HG03135 (cell line): ENCODE results near the gene LAMA3.

Experiments
- ATAC-seq: cut with Tn5 transposase; IDR thresholded peaks from one replicate; pipeline ENCODE4 v1.9.1; 2021; ENCODE audit warnings: mild to moderate bottlenecking, moderate library complexity; ENCODE audit not compliant: unreplicated experiment

LAMA3 gene

GRCh38 chr18:23990474-23991410, 301.5 kb downstream of the LAMA3 start:
- no peak for ATAC-seq

- ATAC-seq, result no peak
Measured at GRCh38 chr18:23992089-23992940, 303.1 kb downstream of the LAMA3 start.

- ATAC-seq, result no peak
Measured at GRCh38 chr18:23992941-23993280, 303.7 kb downstream of the LAMA3 start.

- no peak for ATAC-seq
Measured at GRCh38 chr18:23994361-23994902, 305.2 kb downstream of the LAMA3 start.

- no peak for ATAC-seq
Measured at GRCh38 chr18:23995180-23995579, 305.9 kb downstream of the LAMA3 start.

GRCh38 chr18:23998018-23998417, 308.8 kb downstream of the LAMA3 start:
- no peak for ATAC-seq

- no peak for ATAC-seq
Measured at GRCh38 chr18:23998820-23999219, 309.6 kb downstream of the LAMA3 start.

- no peak for ATAC-seq
Measured at GRCh38 chr18:24000613-24001490, 311.6 kb downstream of the LAMA3 start.

GRCh38 chr18:24002479-24002878, 313.2 kb downstream of the LAMA3 start:
- ATAC-seq, result no peak

GRCh38 chr18:24003288-24003687, 314.0 kb downstream of the LAMA3 start:
- ATAC-seq, result no peak

- ATAC-seq, result no peak
Measured at GRCh38 chr18:24003903-24004640, 314.8 kb downstream of the LAMA3 start.
